HUDEP-2 (cell line): Measurements from ENCODE around the gene FGD3.

Experiments used
- DNase-seq, 76 experiments: peaks; one replicate each; lab custom pipeline; 2025; ENCODE audit not compliant: unreplicated experiment in 76 of 76; lab: John Stamatoyannopoulos, UW

The FGD3 gene

GRCh38 chr9:93025736-93026135 is 78.4 kb downstream of the FGD3 start:
- DNase-seq: no peak

DNA sequence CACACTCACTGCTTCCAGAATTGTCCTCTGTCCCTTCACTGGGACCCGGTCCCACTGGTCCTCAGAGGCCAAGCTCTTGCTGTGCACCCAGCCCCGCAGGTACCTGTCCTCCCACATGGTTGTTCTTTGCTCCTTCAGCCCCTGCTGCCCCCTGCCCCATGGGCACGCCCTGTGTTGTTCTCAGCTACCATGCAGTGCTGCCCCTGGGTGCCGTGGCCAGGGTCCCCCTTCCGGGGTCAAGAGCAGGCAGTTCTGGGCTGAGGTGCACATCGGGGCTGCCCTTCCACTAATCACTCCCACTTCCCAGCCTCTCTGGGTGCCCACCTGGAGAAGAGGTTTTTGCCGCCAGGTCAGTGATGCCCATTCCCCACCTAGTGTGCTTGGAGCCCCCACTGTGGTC is 79.3 kb downstream of the FGD3 start:
- no peak for DNase-seq

GRCh38 chr9:93027750-93028149 is 80.4 kb downstream of the FGD3 start:
- no peak for DNase-seq

DNA sequence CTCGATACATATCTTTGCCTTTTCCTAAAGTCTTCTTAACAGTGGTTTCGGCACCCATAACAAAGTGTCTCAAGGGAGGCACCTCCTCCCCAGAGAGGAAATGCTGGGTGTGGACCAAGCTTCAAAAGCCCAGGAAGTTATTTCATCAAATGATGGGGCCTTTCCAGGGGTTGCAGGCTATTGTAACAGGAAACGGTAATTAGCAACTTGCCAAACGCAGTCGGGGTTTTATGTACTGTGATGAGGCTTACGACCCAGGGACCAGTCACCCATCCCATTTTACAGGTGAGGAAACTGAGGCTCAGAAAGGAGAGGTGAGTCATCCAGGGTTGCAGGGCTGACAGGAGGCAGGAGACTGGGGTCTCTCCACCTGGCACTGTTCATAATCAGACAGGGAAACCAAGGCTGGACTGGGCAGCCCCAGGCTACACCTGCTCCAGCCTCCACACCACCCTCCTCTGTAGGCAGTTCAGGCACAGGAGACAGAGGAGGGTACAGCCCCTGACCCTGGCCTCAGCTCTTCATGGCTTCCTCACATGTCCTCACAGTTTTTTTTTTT is 81.2 kb downstream of the FGD3 start:
- no peak for DNase-seq

DNA sequence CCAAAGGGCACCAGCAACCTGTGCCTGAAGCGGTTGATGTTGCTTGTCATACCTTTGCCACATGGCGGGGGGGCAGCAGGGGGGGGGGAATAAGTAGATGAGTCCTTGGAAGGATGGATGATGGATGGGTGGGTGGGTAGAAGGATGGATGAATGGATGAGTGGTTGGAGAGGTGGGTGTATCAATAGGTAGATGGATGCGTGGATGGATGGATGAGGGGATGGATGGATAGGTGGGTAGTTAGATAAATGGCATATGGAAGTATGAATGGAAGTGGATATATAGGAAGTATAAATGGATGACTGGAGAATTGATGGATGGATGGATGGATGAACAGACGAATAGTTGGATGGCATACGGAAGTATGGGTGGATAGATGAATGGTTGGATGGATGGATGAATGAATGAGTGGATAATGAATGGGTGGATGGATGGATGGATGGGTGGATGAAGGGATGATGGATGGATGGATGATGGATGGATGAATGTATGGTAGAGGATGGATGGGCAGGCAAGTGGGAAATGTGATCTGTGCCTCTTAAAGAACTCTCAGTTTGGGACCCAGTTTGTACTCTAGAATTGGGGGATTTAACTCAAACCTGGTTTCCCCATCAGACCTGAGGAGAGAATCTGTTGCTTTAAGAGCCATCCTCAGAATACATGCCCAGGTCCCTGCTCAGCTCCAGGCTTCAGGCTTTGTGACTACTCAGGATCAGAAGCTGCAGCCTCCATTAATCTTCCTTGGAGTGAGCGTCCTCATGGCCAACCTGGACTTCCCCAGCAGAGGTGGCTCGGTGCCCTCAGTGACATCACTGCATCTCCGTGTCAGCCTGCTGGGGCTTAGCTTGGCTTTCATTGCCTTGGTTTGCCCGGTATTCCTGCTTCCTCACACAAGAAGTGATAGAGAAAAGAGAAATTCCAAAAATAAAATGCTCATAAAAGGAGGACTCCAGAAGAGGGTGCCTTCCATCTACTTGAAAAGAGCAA is 83.6 kb downstream of the FGD3 start:
- DNase-seq: no peak

- DNase-seq: no peak
Observed at GRCh38 chr9:93031629-93032430, 84.5 kb downstream of the FGD3 start.

DNA sequence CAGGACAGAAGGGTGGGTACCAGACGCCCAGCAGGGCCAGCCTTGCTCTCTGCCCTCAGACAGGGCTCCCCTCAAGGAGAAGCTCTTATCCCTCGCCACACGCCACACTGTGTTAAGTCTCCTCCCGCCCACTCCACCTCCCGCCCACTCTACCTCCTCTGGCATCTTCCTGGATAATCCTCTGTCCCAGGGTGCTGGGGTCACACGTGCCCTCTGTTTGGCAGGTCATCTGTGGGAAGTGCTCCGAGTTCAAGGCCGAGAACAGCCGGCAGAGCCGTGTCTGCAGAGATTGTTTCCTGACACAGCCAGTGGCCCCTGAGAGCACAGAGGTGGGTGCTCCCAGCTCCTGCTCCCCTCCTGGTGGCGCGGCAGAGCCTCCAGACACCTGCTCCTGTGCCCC is 85.2 kb downstream of the FGD3 start:
- DNase-seq: no peak

- no peak for DNase-seq
Observed at GRCh38 chr9:93033531-93033930, 86.2 kb downstream of the FGD3 start.

- no peak for DNase-seq
Observed at GRCh38 chr9:93035106-93035660, 87.9 kb downstream of the FGD3 start.

DNA sequence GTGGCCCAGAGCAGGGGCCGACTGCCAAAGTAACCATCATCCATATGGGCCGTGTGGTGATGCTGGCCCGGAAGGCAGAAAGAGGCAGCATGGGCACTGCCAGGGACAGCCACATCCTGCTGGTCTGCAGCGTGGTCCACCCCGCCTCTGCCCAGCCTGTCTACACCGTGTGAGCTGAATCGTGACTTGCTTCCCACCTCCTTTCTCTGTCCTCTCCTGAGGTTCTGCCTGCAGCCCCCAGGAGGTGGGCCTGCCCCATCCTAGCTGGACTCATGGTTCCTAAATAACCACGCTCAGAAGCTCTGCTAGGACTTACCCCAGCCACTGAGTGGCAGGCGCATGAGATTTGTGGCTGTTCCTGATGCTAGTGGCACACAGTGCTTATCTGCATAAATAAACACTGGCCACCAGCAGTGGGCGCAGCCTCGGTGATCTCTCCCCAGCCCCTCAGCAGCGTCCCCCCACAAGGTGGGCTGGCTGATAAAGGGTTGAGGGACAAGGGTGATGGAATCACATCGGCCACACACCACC is 88.6 kb downstream of the FGD3 start:
- no peak for DNase-seq

- no peak for DNase-seq
Observed at GRCh38 chr9:93036887-93037475, 89.7 kb downstream of the FGD3 start.

GRCh38 chr9:93037476-93037971 is 90.2 kb downstream of the FGD3 start:
- DNase-seq: no peak

DNA sequence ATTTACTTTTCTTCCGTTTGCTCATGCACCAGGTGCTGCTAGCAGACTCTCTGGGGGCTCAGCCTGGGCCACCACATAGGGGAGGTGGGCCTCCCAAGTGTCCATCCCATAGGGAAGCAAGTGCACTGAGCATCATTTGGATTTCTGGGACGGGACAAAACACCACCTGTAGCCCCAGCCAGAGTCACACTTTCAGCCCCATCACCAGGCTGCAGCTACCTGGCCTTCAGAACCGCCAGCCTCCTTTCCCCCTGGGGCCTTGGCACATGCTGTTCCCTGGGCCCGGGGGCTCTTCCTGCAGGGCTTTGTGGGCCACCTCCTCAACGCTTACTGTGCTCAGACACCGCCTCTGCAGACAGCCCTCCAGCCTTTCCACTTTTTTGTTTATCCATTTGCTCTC is 91.6 kb downstream of the FGD3 start:
- no peak for DNase-seq

- no peak for DNase-seq
Observed at GRCh38 chr9:93039456-93039855, 92.1 kb downstream of the FGD3 start.

- DNase-seq: no peak
Observed at GRCh38 chr9:93039976-93040375, 92.7 kb downstream of the FGD3 start.

DNA sequence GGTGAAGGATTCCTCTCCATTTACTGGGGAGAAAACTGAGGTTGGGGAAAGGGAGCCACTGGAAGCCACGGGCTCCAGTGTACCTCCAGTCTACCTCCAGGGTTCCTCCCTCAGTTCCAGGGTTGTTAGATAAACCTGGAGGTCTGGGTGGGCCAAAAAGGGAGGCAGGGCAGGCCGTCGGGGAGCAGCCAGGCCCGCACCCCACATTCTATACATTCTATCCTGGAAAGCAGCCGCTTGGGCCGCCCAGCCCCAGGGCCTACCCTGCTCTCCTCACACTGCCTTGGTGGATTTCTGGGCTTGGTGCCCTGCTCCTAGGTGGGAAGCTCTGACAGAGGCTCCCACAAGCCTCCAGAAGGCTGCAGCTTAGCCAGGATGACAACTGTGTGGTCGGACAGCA is 93.1 kb downstream of the FGD3 start:
- no peak for DNase-seq

DNA sequence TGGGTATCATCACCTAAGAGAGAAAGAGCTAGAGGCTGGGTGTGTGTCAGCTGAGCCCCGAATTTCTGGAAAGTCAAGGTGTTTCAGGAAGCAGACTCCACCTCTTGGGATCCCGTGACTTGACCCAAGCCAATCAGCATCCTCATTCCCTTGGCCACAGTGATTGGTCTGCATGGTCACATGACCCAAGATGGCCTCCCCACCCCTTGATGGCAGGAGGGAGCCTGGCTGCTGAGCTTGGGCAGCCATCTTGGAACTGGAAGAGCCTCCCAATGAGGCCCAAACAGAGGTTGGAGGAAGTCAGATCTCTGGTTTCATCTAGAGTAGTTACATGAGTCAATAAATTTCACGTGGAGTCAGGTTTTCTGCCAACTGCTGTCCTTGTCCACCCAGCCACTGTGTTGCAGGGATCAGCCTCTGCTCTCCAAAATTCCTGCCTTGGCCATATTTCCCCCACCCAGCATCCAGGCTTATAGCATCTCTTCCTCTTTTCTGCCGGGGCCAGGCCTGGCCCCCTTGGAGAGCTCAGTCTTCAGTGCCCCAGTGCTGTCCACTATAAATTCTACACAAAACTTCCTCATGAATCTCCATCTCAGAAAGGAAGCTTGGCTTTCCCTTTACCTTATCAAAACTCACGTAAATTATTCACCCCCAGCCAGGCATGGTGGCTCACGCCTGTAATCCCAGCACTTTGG is 93.9 kb downstream of the FGD3 start:
- DNase-seq: peak in 5 of 76 experiments; percentile 4 to 9 (median 6)

DNA sequence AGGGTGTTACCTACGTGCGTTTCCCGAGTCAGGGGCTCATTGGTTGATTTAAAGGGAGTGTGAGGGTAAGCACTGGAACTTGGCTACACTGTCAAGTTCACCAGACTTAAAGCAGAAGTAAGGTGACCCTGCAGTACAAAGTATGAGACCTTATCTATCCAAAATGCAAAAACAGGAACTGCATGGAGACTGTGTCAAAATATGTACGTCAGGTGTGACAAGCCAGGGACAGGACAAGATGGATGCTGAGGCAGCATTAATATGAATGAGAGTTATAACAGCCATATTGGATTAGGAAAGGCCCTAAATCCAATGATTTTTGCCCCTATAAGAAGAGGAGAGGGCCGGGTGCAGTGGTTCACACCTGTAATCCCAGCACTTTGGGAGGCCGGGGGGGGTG is 95.8 kb downstream of the FGD3 start:
- no peak for DNase-seq

DNA sequence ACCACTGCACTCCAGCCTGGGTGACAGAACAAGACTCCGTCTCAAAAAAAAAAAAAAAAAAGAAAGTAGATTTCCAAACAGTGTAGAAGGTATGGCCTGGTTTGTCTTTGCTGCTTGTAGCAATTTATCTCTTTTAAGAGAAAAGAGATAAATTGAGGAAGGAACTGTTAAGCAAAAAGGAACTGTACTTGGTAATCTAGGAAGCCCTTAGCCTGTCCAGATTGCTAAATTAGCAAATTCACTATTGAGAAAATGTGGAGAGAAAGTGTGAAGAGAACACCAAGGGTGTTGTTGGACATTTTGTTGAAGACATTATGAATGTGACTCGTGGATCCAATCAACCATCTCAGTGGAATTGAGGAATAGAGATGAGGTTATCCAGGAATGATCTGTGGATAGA is 98.2 kb downstream of the FGD3 start:
- no peak for DNase-seq
